ENCODE results near the gene SHMT1.

The SHMT1 gene

GRCh38 chr17:18327556-18327955 lies 35.8 kb downstream of the SHMT1 start:
- no peak overlapping the region for H2AFZ ChIP-seq (ENCODE audit: low read depth, low read length)
- no peak overlapping the region for H3K23ac ChIP-seq (ENCODE audit: low read length in 2 of 2)
- H4K91ac ChIP-seq (ENCODE audit: low read length): no peak overlapping the region
- H2BK12ac ChIP-seq (ENCODE audit: low read length in 2 of 2): no peak overlapping the region
- H3K27me3 ChIP-seq (ENCODE audit: control insufficient read depth in 1 of 2, insufficient read depth in 1 of 2, low read length in 2 of 2): no peaks in the 10 kb centered on the region
- H3K27ac ChIP-seq (ENCODE audit: low read length, poor library complexity, severe bottlenecking): no peak overlapping the region
- H3K9ac ChIP-seq (ENCODE audit: low read length): no peak overlapping the region
- H3K4me2 ChIP-seq (ENCODE audit: low read length, poor library complexity, severe bottlenecking): no peak overlapping the region
- no peak overlapping the region for H3K18ac ChIP-seq (ENCODE audit: low read depth in 1 of 2, low read length in 2 of 2)
- WGBS: 93% methylated on average over 9 of the region's 10 CpGs
- no peak overlapping the region for H2BK15ac ChIP-seq (ENCODE audit: low read depth, poor library complexity, severe bottlenecking)
- no peak overlapping the region for H2BK120ac ChIP-seq (ENCODE audit: low read depth, low read length)
- no peak overlapping the region for H3K14ac ChIP-seq (ENCODE audit: low read length in 2 of 2)
- peaks cover 66 to 92% of the 10 kb centered on the region in 2 experiments for H3K36me3 ChIP-seq (ENCODE audit: control insufficient read depth in 1 of 2, insufficient read depth in 2 of 2, low read depth in 1 of 2, low read length in 2 of 2)
- H3K4me3 ChIP-seq (ENCODE audit: insufficient read depth in 1 of 2, low read depth in 1 of 2, low read length in 2 of 2): no peak overlapping the region
- H2BK5ac ChIP-seq (ENCODE audit: low read depth, low read length, poor library complexity, severe bottlenecking): no peak overlapping the region
- H4K8ac ChIP-seq (ENCODE audit: low read length): no peak overlapping the region
- peaks cover 6% of the 10 kb centered on the region for H3K4me1 ChIP-seq (ENCODE audit: control insufficient read depth, insufficient read depth, low read depth, low read length)
- H2AK5ac ChIP-seq (ENCODE audit: low read length, severe bottlenecking): no peak overlapping the region
- H3K9me3 ChIP-seq (ENCODE audit: control insufficient read depth, low read length): no peaks in the 10 kb centered on the region
- H3K79me1 ChIP-seq (replicated peaks; ENCODE audit: low read length, poor library complexity, severe bottlenecking): peaks cover 40% of the 10 kb centered on the region
- no peak overlapping the region for H3K4ac ChIP-seq (ENCODE audit: low read depth in 1 of 2, low read length in 2 of 2)
- no peak for DNase-seq

GRCh38 chr17:18327093-18327492 lies 36.3 kb downstream of the SHMT1 start:
- Histone ChIP-seq H3K4me2 (ENCODE audit: low read length, poor library complexity, severe bottlenecking) (no peak overlapping the region), H3K27me3 (ENCODE audit: control insufficient read depth in 1 of 2, insufficient read depth in 1 of 2, low read length in 2 of 2) (no peaks in the 10 kb centered on the region), H2BK120ac (ENCODE audit: low read depth, low read length) (no peak overlapping the region), H3K4ac (ENCODE audit: low read depth in 1 of 2, low read length in 2 of 2) (no peak overlapping the region), H3K4me1 (ENCODE audit: control insufficient read depth, insufficient read depth, low read depth, low read length) (peaks cover 3% of the 10 kb centered on the region), H3K18ac (ENCODE audit: low read depth in 1 of 2, low read length in 2 of 2) (no peak overlapping the region), H2AFZ (ENCODE audit: low read depth, low read length) (no peak overlapping the region), H2AK5ac (ENCODE audit: low read length, severe bottlenecking) (no peak overlapping the region), H3K27ac (ENCODE audit: low read length, poor library complexity, severe bottlenecking) (no peak overlapping the region), H2BK5ac (ENCODE audit: low read depth, low read length, poor library complexity, severe bottlenecking) (no peak overlapping the region), H3K36me3 (ENCODE audit: control insufficient read depth in 1 of 2, insufficient read depth in 2 of 2, low read depth in 1 of 2, low read length in 2 of 2) (peaks cover 66 to 91% of the 10 kb centered on the region in 2 experiments), H3K14ac (ENCODE audit: low read length in 2 of 2) (no peak overlapping the region), H2BK12ac (ENCODE audit: low read length in 2 of 2) (no peak overlapping the region), H3K9ac (ENCODE audit: low read length) (no peak overlapping the region), H2BK15ac (ENCODE audit: low read depth, poor library complexity, severe bottlenecking) (no peak overlapping the region), H3K23ac (ENCODE audit: low read length in 2 of 2) (no peak overlapping the region), H3K79me1 (replicated peaks; ENCODE audit: low read length, poor library complexity, severe bottlenecking) (peaks cover 44% of the 10 kb centered on the region), H3K4me3 (ENCODE audit: insufficient read depth in 1 of 2, low read depth in 1 of 2, low read length in 2 of 2) (no peak overlapping the region), H4K8ac (ENCODE audit: low read length) (no peak overlapping the region), H3K9me3 (ENCODE audit: control insufficient read depth, low read length) (no peaks in the 10 kb centered on the region), H4K91ac (ENCODE audit: low read length) (no peak overlapping the region)
- DNase-seq: no peak
- WGBS: 75% methylated on average over 2 of the region's 2 CpGs

DNA sequence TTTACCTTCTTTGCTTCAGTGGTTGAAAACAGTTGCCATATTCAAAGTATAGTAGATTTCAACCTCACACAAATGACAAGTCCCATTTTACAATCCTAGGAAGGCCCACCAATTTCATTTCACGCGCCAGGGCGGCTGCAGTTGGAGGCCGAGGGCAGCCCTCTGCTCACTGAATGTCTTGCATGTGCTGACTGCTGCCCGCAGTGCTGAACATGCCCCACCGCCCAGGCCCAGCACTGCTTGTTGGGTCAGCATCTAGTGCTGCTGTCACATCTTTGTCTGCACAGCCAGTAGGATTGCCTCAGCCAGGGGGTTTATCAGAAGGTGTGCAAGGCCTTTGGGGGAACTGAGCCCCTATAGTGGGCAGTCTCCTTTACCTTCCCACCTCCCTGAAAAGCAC lies 36.8 kb downstream of the SHMT1 start:
- no peak overlapping the region for H3K4me3 ChIP-seq (ENCODE audit: insufficient read depth in 1 of 2, low read depth in 1 of 2, low read length in 2 of 2)
- H3K27me3 ChIP-seq (ENCODE audit: control insufficient read depth in 1 of 2, insufficient read depth in 1 of 2, low read length in 2 of 2): no peaks in the 10 kb centered on the region
- no peak overlapping the region for H2AK5ac ChIP-seq (ENCODE audit: low read length, severe bottlenecking)
- H2BK120ac ChIP-seq (ENCODE audit: low read depth, low read length): no peak overlapping the region
- no peak overlapping the region for H2BK12ac ChIP-seq (ENCODE audit: low read length in 2 of 2)
- no peak for DNase-seq
- H2BK5ac ChIP-seq (ENCODE audit: low read depth, low read length, poor library complexity, severe bottlenecking): no peak overlapping the region
- WGBS: 94% methylated on average over 6 of the region's 6 CpGs
- H2AFZ ChIP-seq (ENCODE audit: low read depth, low read length): no peak overlapping the region
- no peak overlapping the region for H4K91ac ChIP-seq (ENCODE audit: low read length)
- peaks cover 64 to 91% of the 10 kb centered on the region in 2 experiments for H3K36me3 ChIP-seq (ENCODE audit: control insufficient read depth in 1 of 2, insufficient read depth in 2 of 2, low read depth in 1 of 2, low read length in 2 of 2)
- peaks cover 3% of the 10 kb centered on the region for H3K4me1 ChIP-seq (ENCODE audit: control insufficient read depth, insufficient read depth, low read depth, low read length)
- peaks cover 44% of the 10 kb centered on the region for H3K79me1 ChIP-seq (replicated peaks; ENCODE audit: low read length, poor library complexity, severe bottlenecking)
- no peak overlapping the region for H3K18ac ChIP-seq (ENCODE audit: low read depth in 1 of 2, low read length in 2 of 2)
- no peak overlapping the region for H3K4ac ChIP-seq (ENCODE audit: low read depth in 1 of 2, low read length in 2 of 2)
- no peaks in the 10 kb centered on the region for H3K9me3 ChIP-seq (ENCODE audit: control insufficient read depth, low read length)
- no peak overlapping the region for H2BK15ac ChIP-seq (ENCODE audit: low read depth, poor library complexity, severe bottlenecking)
- H3K14ac ChIP-seq (ENCODE audit: low read length in 2 of 2): no peak overlapping the region
- no peak overlapping the region for H3K9ac ChIP-seq (ENCODE audit: low read length)
- no peak overlapping the region for H3K27ac ChIP-seq (ENCODE audit: low read length, poor library complexity, severe bottlenecking)
- H4K8ac ChIP-seq (ENCODE audit: low read length): no peak overlapping the region
- no peak overlapping the region for H3K23ac ChIP-seq (ENCODE audit: low read length in 2 of 2)
- no peak overlapping the region for H3K4me2 ChIP-seq (ENCODE audit: low read length, poor library complexity, severe bottlenecking)

DNA sequence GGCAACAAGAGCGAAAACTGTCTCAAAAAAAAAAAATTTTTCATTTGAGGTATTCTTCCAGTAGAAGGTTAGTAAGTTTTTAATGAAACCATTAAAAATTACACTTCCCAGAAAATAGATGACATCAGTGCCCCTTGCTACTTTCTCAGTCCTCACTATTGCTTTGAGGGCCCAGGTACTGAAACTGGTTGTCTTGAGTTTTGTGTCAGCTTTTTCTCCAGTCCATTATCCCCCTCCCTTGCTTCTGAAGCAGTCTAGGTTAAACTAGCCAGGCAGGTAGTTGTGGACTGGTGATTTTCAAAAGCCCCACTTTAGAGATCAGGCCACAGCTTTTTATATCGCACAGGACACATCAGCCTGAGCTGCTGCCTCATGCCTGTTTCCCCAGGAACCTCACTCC lies 37.3 kb downstream of the SHMT1 start:
- H2AFZ ChIP-seq (ENCODE audit: low read depth, low read length): no peak overlapping the region
- H3K9me3 ChIP-seq (ENCODE audit: control insufficient read depth, low read length): no peaks in the 10 kb centered on the region
- no peak overlapping the region for H3K4me3 ChIP-seq (ENCODE audit: insufficient read depth in 1 of 2, low read depth in 1 of 2, low read length in 2 of 2)
- peaks cover 6% of the 10 kb centered on the region for H3K4me1 ChIP-seq (ENCODE audit: control insufficient read depth, insufficient read depth, low read depth, low read length)
- H2AK5ac ChIP-seq (ENCODE audit: low read length, severe bottlenecking): no peak overlapping the region
- H3K18ac ChIP-seq (ENCODE audit: low read depth in 1 of 2, low read length in 2 of 2): no peak overlapping the region
- H3K9ac ChIP-seq (ENCODE audit: low read length): no peak overlapping the region
- no peak overlapping the region for H4K8ac ChIP-seq (ENCODE audit: low read length)
- no peak overlapping the region for H3K23ac ChIP-seq (ENCODE audit: low read length in 2 of 2)
- peaks cover 64 to 91% of the 10 kb centered on the region in 2 experiments for H3K36me3 ChIP-seq (ENCODE audit: control insufficient read depth in 1 of 2, insufficient read depth in 2 of 2, low read depth in 1 of 2, low read length in 2 of 2)
- no peak overlapping the region for H2BK12ac ChIP-seq (ENCODE audit: low read length in 2 of 2)
- no peaks in the 10 kb centered on the region for H3K27me3 ChIP-seq (ENCODE audit: control insufficient read depth in 1 of 2, insufficient read depth in 1 of 2, low read length in 2 of 2)
- H4K91ac ChIP-seq (ENCODE audit: low read length): no peak overlapping the region
- no peak overlapping the region for H3K4ac ChIP-seq (ENCODE audit: low read depth in 1 of 2, low read length in 2 of 2)
- peaks cover 48% of the 10 kb centered on the region for H3K79me1 ChIP-seq (replicated peaks; ENCODE audit: low read length, poor library complexity, severe bottlenecking)
- H3K4me2 ChIP-seq (ENCODE audit: low read length, poor library complexity, severe bottlenecking): no peak overlapping the region
- no peak overlapping the region for H2BK15ac ChIP-seq (ENCODE audit: low read depth, poor library complexity, severe bottlenecking)
- DNase-seq: no peak
- H2BK5ac ChIP-seq (ENCODE audit: low read depth, low read length, poor library complexity, severe bottlenecking): no peak overlapping the region
- no peak overlapping the region for H3K14ac ChIP-seq (ENCODE audit: low read length in 2 of 2)
- H2BK120ac ChIP-seq (ENCODE audit: low read depth, low read length): no peak overlapping the region
- WGBS: 100% methylated on average over 1 of the region's 2 CpGs
- no peak overlapping the region for H3K27ac ChIP-seq (ENCODE audit: low read length, poor library complexity, severe bottlenecking)

Measured in mesenchymal stem cell (in vitro differentiated cells and primary cell).